Thoracic aorta endothelial cell (primary cell): ENCODE measurements around the gene UHRF1. TPM values are rescaled to one million over a fixed set of nuclear protein-coding genes. Genes with fewer than 3 reads are reported as not detected.

Source experiments
- small RNA-seq: library from RNA; depleted of rRNA; stranded (forward); fragments of <200 nt; gene quantifications from one replicate; pipeline ENCODE3, GENCODE V24; 2012
- total RNA-seq: library from RNA; depleted of rRNA; stranded (reverse); fragments of >200 nt; gene quantifications from 2 replicates; pipeline ENCODE4 v1.2.3, GENCODE V29; 2012

UHRF1 gene
- total RNA-seq, result 47.7 and 57.4 TPM in 2 replicates

DNA sequence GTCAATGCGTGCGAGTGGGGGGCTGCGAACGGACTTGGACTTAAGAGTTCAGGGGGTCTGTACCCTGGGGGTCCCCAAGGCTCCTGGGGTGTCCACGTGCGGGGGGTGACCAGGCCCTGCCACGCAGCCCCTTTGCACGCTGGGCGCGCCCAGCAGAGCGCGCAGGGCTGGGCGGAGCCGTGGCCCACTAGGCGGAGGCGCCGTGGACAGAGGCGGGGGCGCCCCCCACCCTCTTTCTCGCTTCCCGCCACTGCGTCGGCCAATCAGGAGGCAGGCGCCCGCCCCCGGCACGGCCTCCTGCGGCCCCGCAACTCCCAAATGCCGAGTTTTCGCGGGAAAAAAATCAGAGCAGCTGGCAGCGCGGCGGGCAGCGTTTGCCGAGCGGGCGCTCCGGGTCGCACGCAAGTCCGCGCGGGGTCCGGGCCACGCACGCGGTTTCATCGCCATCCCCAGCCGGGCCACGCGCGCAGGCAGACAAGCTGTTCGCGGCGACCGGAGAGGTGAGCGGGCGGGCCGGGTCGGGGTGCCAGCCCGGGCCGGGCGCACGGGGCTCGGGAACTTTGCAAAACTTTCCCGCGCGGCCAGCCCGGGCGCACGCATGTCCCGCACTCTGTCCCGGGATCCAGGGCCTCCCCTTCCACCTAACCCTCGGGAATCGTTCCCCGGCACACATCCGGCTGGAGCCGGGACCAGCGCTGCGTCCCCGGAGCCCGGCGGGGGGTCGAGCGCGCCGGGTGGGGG is at the start of gene UHRF1:
Gene UHRF1 (plus strand): TSS at position 346 of the 741 bp plus-strand sequence. CDS start 1,385 bp downstream, outside the sequence.

DNA sequence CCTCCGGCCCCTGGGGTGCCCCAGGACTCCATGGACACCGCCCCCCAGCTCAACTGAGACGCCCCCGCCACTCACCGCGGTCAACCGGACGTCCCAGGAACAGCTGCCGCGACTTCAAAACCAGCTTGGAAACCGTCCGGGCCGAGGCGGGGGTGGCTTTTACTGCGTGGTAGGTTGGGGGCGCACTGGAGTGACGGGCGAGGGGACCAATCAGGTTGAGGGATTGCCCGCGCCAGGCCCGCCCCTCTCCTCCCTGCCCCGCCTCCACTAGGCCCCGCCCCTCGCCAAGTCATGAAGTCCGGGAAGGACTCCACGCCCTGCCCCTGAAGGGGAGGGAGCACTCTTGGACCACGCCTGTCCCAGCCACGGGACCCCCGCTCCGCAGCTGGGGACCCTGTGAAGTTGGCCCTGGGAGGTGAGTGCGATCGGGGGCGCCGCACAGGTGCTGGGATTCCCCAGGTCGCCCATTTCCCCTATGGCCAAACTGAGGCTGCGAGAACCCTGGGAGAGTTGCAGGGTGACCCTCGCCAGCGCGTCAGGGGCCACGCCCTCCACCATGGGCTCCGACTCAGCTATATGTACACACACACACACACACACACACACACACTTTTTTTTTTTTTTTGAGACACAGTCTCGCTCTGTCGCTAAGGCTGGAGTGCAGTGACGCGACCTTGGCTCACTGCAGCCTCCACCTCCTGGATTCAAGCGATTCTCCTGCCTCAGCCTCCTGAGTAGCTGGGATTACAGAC is 41.6 kb upstream of the UHRF1 start, which contains the start of gene PLIN3:
Gene PLIN3 (minus strand): TSS at position 134 of the 752 bp plus-strand sequence. CDS start 6,273 bp downstream, outside the sequence.

DNA sequence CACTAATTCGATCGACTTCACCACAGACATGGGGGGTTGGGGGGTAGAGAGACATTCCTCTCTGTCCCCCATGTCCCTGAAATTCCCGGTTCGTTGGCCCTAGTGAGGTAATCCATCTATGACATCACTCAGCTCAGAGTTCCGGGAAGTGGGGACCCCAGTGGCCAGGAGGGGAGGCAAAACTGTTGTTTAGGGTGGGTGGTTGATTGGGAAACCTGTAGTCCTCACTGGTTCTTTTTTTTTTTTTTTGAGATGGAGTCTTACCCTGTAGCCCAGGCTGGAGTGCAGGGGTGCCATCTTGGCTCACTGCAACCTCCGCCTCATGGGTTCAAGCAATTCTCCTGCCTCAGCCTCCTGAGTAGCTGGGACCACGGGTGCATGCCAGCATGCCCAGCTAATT is 6.5 kb upstream of the UHRF1 start, which contains the start of gene ARRDC5:
Gene ARRDC5 (minus strand): TSS at position 101 of the 400 bp plus-strand sequence. CDS start 71 bp downstream, at position 30.

DNA sequence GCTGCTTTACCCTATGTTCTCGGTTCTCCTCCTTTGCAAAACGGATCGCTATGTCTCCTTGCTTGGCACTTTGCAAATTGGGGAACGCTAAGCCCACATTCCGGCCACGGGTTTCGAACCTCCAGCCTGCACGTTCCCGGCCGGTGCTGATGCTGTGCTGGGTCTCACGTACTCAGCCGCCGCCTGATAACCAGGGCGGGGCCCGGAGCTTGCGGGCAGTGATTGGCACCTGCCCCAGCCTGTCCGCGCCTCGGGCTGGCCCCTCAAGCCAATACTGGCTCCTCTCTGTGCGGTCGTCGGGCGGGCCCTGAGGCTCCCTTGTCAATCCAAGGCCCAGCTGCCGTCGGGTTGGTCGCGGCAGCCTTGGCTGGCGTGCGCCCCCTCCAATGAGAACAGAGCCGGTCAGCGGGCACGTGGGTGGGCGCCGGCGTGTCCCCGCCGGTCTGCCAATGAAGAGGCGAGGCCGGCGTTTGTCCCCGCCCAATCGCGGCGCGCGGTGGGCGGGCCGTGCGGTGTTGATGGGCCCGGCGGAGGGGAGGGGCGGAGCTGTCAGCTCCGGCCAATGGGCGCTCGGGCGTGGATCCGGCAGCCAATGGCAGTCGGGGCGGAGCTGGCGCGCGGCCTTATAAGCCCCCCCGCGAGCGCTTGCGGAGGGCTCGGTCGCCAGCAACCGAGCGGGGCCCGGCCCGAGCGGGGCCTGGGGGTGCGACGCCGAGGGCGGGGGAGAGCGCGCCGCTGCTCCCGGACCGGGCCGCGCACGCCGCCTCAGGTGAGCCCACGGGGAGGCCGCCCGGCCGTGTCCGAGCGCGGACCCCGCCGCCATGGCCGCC is 59.4 kb downstream of the UHRF1 start, which contains the start of gene KDM4B:
Gene KDM4B (plus strand): TSS at position 652 of the 830 bp plus-strand sequence. CDS start 63,778 bp downstream, outside the sequence.

Small RNAs within 50 kb of the gene (small RNA-seq; reads per million reads assigned to genes)
- not detected for gene MIR4747

Other genes starting within 250 kb of the UHRF1 start
- gene MYDGF, start 239.2 kb upstream of the UHRF1 start, total RNA-seq, result 162 and 175 TPM in 2 replicates
- 69.8 and 85.8 TPM in 2 replicates for gene DPP9, start 185.7 kb upstream of the UHRF1 start, total RNA-seq
- 14.6 and 15.1 TPM in 2 replicates for gene FEM1A, start 117.8 kb upstream of the UHRF1 start, total RNA-seq
- 3.9 and 5.5 TPM in 2 replicates for gene TICAM1, start 77.8 kb upstream of the UHRF1 start, total RNA-seq
- 78.6 and 98.9 TPM in 2 replicates for gene PLIN3, start 41.8 kb upstream of the UHRF1 start, total RNA-seq
- gene ARRDC5, start 6.6 kb upstream of the UHRF1 start, total RNA-seq, result not detected in 2 replicates
- gene KDM4B, start 59.6 kb downstream of the UHRF1 start, total RNA-seq, result 23.9 and 25.6 TPM in 2 replicates